ENCODE results near the gene PTPRN2. TPM values are rescaled to one million over a fixed set of nuclear protein-coding genes. Genes with fewer than 3 reads are reported as not detected.
A peak's percentile ranks its signal among the peaks of the same experiment; 100 is the strongest.
"Not testable (repeated sequence)": the region's sequence is repeated elsewhere in the genome, so short reads cannot be mapped to it uniquely, and the experiment has no call there.

Gene PTPRN2
- total RNA-seq, 1 experiment from 2014 or later = 4.4 TPM

- no peak for DNase-seq (ENCODE audit: low spot score)
Observed at GRCh38 chr7:158516524-158516923, 71.1 kb downstream of the PTPRN2 start.

- no peak for DNase-seq (ENCODE audit: low spot score)
Observed at GRCh38 chr7:158512869-158513268, 74.8 kb downstream of the PTPRN2 start.

GRCh38 chr7:158512042-158512441 lies 75.6 kb downstream of the PTPRN2 start:
- no peak for DNase-seq (ENCODE audit: low spot score)

GRCh38 chr7:158508802-158509385 lies 78.7 kb downstream of the PTPRN2 start:
- DNase-seq (ENCODE audit: low spot score) = no peak

- peak; percentile 41 for DNase-seq (ENCODE audit: low spot score)
Observed at GRCh38 chr7:158508321-158508720, 79.3 kb downstream of the PTPRN2 start.

- DNase-seq (ENCODE audit: low spot score) = no peak
Observed at GRCh38 chr7:158507917-158508316, 79.7 kb downstream of the PTPRN2 start.

- DNase-seq (ENCODE audit: low spot score) = not testable (repeated sequence)
Observed at GRCh38 chr7:158507175-158507574, 80.4 kb downstream of the PTPRN2 start.

GRCh38 chr7:158506626-158507025 lies 81.0 kb downstream of the PTPRN2 start:
- DNase-seq (ENCODE audit: low spot score) = no peak

- no peak for DNase-seq (ENCODE audit: low spot score)
Observed at GRCh38 chr7:158505683-158506082, 81.9 kb downstream of the PTPRN2 start.

- DNase-seq (ENCODE audit: low spot score) = no peak
Observed at GRCh38 chr7:158502068-158502750, 85.4 kb downstream of the PTPRN2 start.

GRCh38 chr7:158501393-158502067 lies 86.1 kb downstream of the PTPRN2 start:
- DNase-seq (ENCODE audit: low spot score) = no peak

- DNase-seq (ENCODE audit: low spot score) = no peak
Observed at GRCh38 chr7:158500651-158501052, 87.0 kb downstream of the PTPRN2 start.

GRCh38 chr7:158499082-158499455 lies 88.6 kb downstream of the PTPRN2 start:
- DNase-seq (ENCODE audit: low spot score) = no peak

GRCh38 chr7:158498443-158499081 lies 89.1 kb downstream of the PTPRN2 start:
- no peak for DNase-seq (ENCODE audit: low spot score)

GRCh38 chr7:158497627-158498026 lies 90.0 kb downstream of the PTPRN2 start:
- DNase-seq (ENCODE audit: low spot score) = no peak

GRCh38 chr7:158495786-158496185 lies 91.8 kb downstream of the PTPRN2 start:
- DNase-seq (ENCODE audit: low spot score) = peak; percentile 34

- DNase-seq (ENCODE audit: low spot score) = no peak
Observed at GRCh38 chr7:158495216-158495615, 92.4 kb downstream of the PTPRN2 start.

- DNase-seq (ENCODE audit: low spot score) = no peak
Observed at GRCh38 chr7:158494643-158495042, 93.0 kb downstream of the PTPRN2 start.

GRCh38 chr7:158494162-158494586 lies 93.4 kb downstream of the PTPRN2 start:
- DNase-seq (ENCODE audit: low spot score) = no peak

- no peak for DNase-seq (ENCODE audit: low spot score)
Observed at GRCh38 chr7:158492367-158492764, 95.3 kb downstream of the PTPRN2 start.

- no peak for DNase-seq (ENCODE audit: low spot score)
Observed at GRCh38 chr7:158491094-158491493, 96.5 kb downstream of the PTPRN2 start.

- DNase-seq (ENCODE audit: low spot score) = no peak
Observed at GRCh38 chr7:158490171-158490782, 97.3 kb downstream of the PTPRN2 start.
